Pancreas (tissue), 10 donors: Measurements from ENCODE around the gene CTNNA2. TPM values are rescaled to one million over a fixed set of nuclear protein-coding genes. Genes with fewer than 3 reads are reported as not detected.

Experiments used
- ATAC-seq, 4 donors: fragments of 200-7000 bp; cut with Tn5 transposase; one replicate each; pipeline versions ENCODE4 v1.8.0 to v1.9.1; 2020; ENCODE audit warnings: mild to moderate bottlenecking in 4 of 4, moderate library complexity in 4 of 4
- DNase-seq, 6 donors: peaks; one replicate each; pipeline ENCODE4 v3.0.0-alpha.2; 2020
- FAIRE-seq: peaks from 2 replicates; lab custom pipeline; 2012; peaks lifted over from hg19 to GRCh38; lab: Jason Lieb, UNC
- H3K27ac ChIP-seq, 4 donors: fragments of 200-600 bp; sonication (generic); 1 replicate in 3 of 4; 2 replicates in 1 of 4; pipeline versions ENCODE4 v1.5.0 to v1.8.0; 2020
- H3K27me3 ChIP-seq, 4 donors: fragments of 200-600 bp; one replicate each; pipeline ENCODE4 v1.8.0; 2021
- H3K36me3 ChIP-seq, 3 donors: fragments of 200-600 bp; sonication (generic) in 1 of 3; one replicate each; pipeline versions ENCODE4 v1.5.0 to v1.8.0; 2020 to 2021
- H3K4me1 ChIP-seq, 3 donors: fragments of 200-600 bp; one replicate each; pipeline ENCODE4 v1.8.0; 2021
- H3K4me3 ChIP-seq, 4 donors: fragments of 200-600 bp; sonication (generic) in 2 of 4; one replicate each; pipeline versions ENCODE4 v1.5.0 to v1.8.0; 2020 to 2021
- H3K9me3 ChIP-seq, 4 donors: fragments of 200-600 bp; one replicate each; pipeline ENCODE4 v1.8.0; 2021
- CTCF ChIP-seq, 4 donors: fragments of 200-600 bp; sonication (generic) in 3 of 4; IDR thresholded peaks; one replicate each; pipeline versions ENCODE4 v1.5.0 to v1.8.0; 2021; ENCODE audit warnings: antibody characterized with exemption in 4 of 4
- WGBS, 2 donors: extraction: QIAGEN DNeasy Blood & Tissue Kit; methylation state at CpG; one replicate each; pipeline ENCODE4 v1.1.7; 2013; 5-methylcytosine and 5-hydroxymethylcytosine counted together
- intact Hi-C, 3 donors: fragments of 100-400 bp; cut with DNase I; formaldehyde crosslinking; loops; one replicate each; pipeline versions ENCODE4 v1.11.1 to v1.14.2; 2022
- polyA plus RNA-seq, 2 donors: library from polyadenylated mRNA; stranded (reverse); fragments of 200-250 nt; gene quantifications; one replicate each; pipeline ENCODE4 v1.2.3, GENCODE V29; 2013
- total RNA-seq, 6 donors: library from RNA; stranded (reverse); fragmentation: NEBNext Ultra II Directional in 4 of 6; extraction: Animal tissue kit (Norgen Biotek cat#: 25700) in 4 of 6; gene quantifications; one replicate each; pipeline versions ENCODE4 v1.2.1 to v1.2.4, GENCODE V29; 2021 to 2023
- donor health status: healthy with polysubstance abuse.
- donor health status: DM: no; HTN: no; CAD: no; lungs with moderate emphysema.
- donor health status: DM: no; HTN: no; CAD: no.
- donor health status: control.
- donor health status: control.
- donor health status: Bipolar disorder and iron deficiency.
- donor health status: DM: yes; HTN: yes; CAD: no.
- donor health status: DM: no; HTN: no; CAD: no.
- donor health status: DM: no; HTN: no; CAD: no.
- donor health status: DM: yes; HTN: yes; CAD: no.

Gene CTNNA2
- total and polyA plus RNA-seq, 8 donors = 0.25 to 12.1 (median 2.1) TPM

- no peak for TF ChIP-seq CTCF (IDR thresholded peaks at IDR 0.05)
- H3K4me3 ChIP-seq = no peak overlapping the region
- 64 to 76% methylated on average over 3 of the region's 3 CpGs for WGBS, 2 donors
- no peak overlapping the region for H3K27ac ChIP-seq
- no peaks in the 10 kb centered on the region for H3K4me1 ChIP-seq
- no peak for ATAC-seq
- H3K27me3 ChIP-seq = no peaks in the 10 kb centered on the region
- DNase-seq = no peak
- no peaks in the 10 kb centered on the region for H3K9me3 ChIP-seq
- FAIRE-seq = no peak
- H3K36me3 ChIP-seq = no peaks in the 10 kb centered on the region
- intact Hi-C loops = no loop called here
Observed at GRCh38 chr2:80113399-80113798, 600.5 kb downstream of the CTNNA2 start.

GRCh38 chr2:80114812-80115211, 602.0 kb downstream of the CTNNA2 start:
- Histone ChIP-seq H3K4me3 (no peak overlapping the region), H3K4me1 (no peaks in the 10 kb centered on the region), H3K27me3 (no peaks in the 10 kb centered on the region), H3K27ac (no peak overlapping the region), H3K36me3 (no peaks in the 10 kb centered on the region), H3K9me3 (no peaks in the 10 kb centered on the region)
- FAIRE-seq (no peak), ATAC-seq (no peak), DNase-seq (no peak)
- no peak for TF ChIP-seq CTCF (IDR thresholded peaks at IDR 0.05)
- intact Hi-C loops = no loop called here
- 34 to 45% methylated on average over 4 of the region's 4 CpGs for WGBS, 2 donors

GRCh38 chr2:80117401-80117800, 604.5 kb downstream of the CTNNA2 start:
- Histone ChIP-seq H3K9me3 (no peaks in the 10 kb centered on the region), H3K4me3 (no peak overlapping the region), H3K36me3 (no peaks in the 10 kb centered on the region), H3K27me3 (no peaks in the 10 kb centered on the region), H3K4me1 (no peaks in the 10 kb centered on the region), H3K27ac (no peak overlapping the region)
- no peak for TF ChIP-seq CTCF (IDR thresholded peaks at IDR 0.05)
- ATAC-seq (no peak), FAIRE-seq (no peak), DNase-seq (no peak)
- intact Hi-C loops = no loop called here

GRCh38 chr2:80120866-80121265, 608.0 kb downstream of the CTNNA2 start:
- DNase-seq (no peak), ATAC-seq (no peak), FAIRE-seq (no peak)
- H3K9me3 ChIP-seq = no peaks in the 10 kb centered on the region
- intact Hi-C loops = no loop called here
- no peak overlapping the region for H3K4me3 ChIP-seq
- H3K36me3 ChIP-seq = no peaks in the 10 kb centered on the region
- WGBS, 2 donors = 52 to 57% methylated on average over 3 of the region's 3 CpGs
- TF ChIP-seq CTCF (IDR thresholded peaks at IDR 0.05) = no peak
- H3K27ac ChIP-seq = no peak overlapping the region
- no peaks in the 10 kb centered on the region for H3K27me3 ChIP-seq
- no peaks in the 10 kb centered on the region for H3K4me1 ChIP-seq

GRCh38 chr2:80122675-80123074, 609.8 kb downstream of the CTNNA2 start:
- no peaks in the 10 kb centered on the region for H3K9me3 ChIP-seq
- no peak overlapping the region for H3K4me3 ChIP-seq
- no peak for ATAC-seq
- H3K4me1 ChIP-seq = no peaks in the 10 kb centered on the region
- no peak for TF ChIP-seq CTCF (IDR thresholded peaks at IDR 0.05)
- no peaks in the 10 kb centered on the region for H3K36me3 ChIP-seq
- no peak overlapping the region for H3K27ac ChIP-seq
- intact Hi-C loops = no loop called here
- no peaks in the 10 kb centered on the region for H3K27me3 ChIP-seq
- DNase-seq = no peak
- FAIRE-seq = no peak
- WGBS, 2 donors = 65 to 74% methylated on average over 5 of the region's 5 CpGs
